DND-41 (cell line): ENCODE results near the gene PRRC2B.

Experiments used
- CTCF ChIP-seq: IDR thresholded peaks from 2 replicates; pipeline ENCODE4 v1.5.1; 2012; ENCODE audit warnings: borderline replicate concordance, low read length, moderate library complexity, mild to moderate bottlenecking; ENCODE audit not compliant: poor library complexity, severe bottlenecking; ENCODE audit errors: extremely low read depth
- EZH2 ChIP-seq: IDR thresholded peaks from 3 replicates; pipeline ENCODE4 v1.6.1; 2012; ENCODE audit warnings: borderline replicate concordance, low read depth, mild to moderate bottlenecking, moderate library complexity, low read length, inconsistent platforms; ENCODE audit not compliant: severe bottlenecking

- TF ChIP-seq CTCF, result no peak
- TF ChIP-seq EZH2, result no peak
Measured at GRCh38 chr9:131407717-131408195, 13.9 kb downstream of the PRRC2B start.
